Neural crest cell (in vitro differentiated cells): ENCODE data around the gene HEXB. TPM values are rescaled to one million over a fixed set of nuclear protein-coding genes. Genes with fewer than 3 reads are reported as not detected.

ENCODE experiments used
- DNase-seq: peaks from one replicate; pipeline ENCODE4 v3.0.0; 2021; ENCODE audit warnings: low read depth, mixed read lengths, low spot score
- H3K27ac Mint-ChIP-seq: one replicate; pipeline ENCODE4 v1.8.0; 2021; ENCODE audit warnings: mild to moderate bottlenecking, mixed read lengths; ENCODE audit not compliant: unreplicated experiment
- H3K27me3 Mint-ChIP-seq: 2 replicates; pipeline ENCODE4 v1.8.0; 2021; ENCODE audit warnings: low read depth, mild to moderate bottlenecking, mixed read lengths
- H3K36me3 Mint-ChIP-seq: 2 replicates; pipeline ENCODE4 v1.8.0; 2021; ENCODE audit warnings: low read depth, mild to moderate bottlenecking, mixed read lengths
- H3K4me1 Mint-ChIP-seq: 2 replicates; pipeline ENCODE4 v1.8.0; 2021; ENCODE audit warnings: mixed read lengths
- H3K4me3 Mint-ChIP-seq: one replicate; pipeline ENCODE4 v1.8.0; 2021; ENCODE audit warnings: mild to moderate bottlenecking, mixed read lengths
- H3K9me3 Mint-ChIP-seq: 2 replicates; pipeline ENCODE4 v1.8.0; 2021; ENCODE audit warnings: mixed read lengths
- CTCF ChIP-seq: fragments of 200-600 bp; sonication (generic); conservative IDR thresholded peaks from 2 replicates; pipeline ENCODE4 v1.5.0; 2021; ENCODE audit warnings: antibody characterized with exemption, mild to moderate bottlenecking
- total RNA-seq: library from RNA; stranded (reverse); gene quantifications from 2 replicates; pipeline ENCODE4 v1.2.1, GENCODE V29; 2021

Gene HEXB
- total RNA-seq, 1 donor from 2014 or later, result 54.3 TPM

- Mint-ChIP-seq H3K36me3 (no peaks in the 10 kb centered on the region), H3K4me1 (peaks cover 8% of the 10 kb centered on the region), H3K27me3 (no peaks in the 10 kb centered on the region), H3K27ac (no peak overlapping the region), H3K9me3 (no peaks in the 10 kb centered on the region), H3K4me3 (no peak overlapping the region)
- no peak for DNase-seq
- TF ChIP-seq CTCF, result no peak
Measured at GRCh38 chr5:74679966-74680365, 5.1 kb upstream of the HEXB start.

- Mint-ChIP-seq H3K36me3 (no peaks in the 10 kb centered on the region), H3K27ac (no peak overlapping the region), H3K27me3 (no peaks in the 10 kb centered on the region), H3K4me1 (peaks cover 25% of the 10 kb centered on the region), H3K4me3 (peak overlapping the region; percentile 70), H3K9me3 (no peaks in the 10 kb centered on the region)
- DNase-seq, result no peak
- TF ChIP-seq CTCF, result no peak
Measured at GRCh38 chr5:74685979-74686631, 1.1 kb downstream of the HEXB start.

- H3K36me3 Mint-ChIP-seq, result no peaks in the 10 kb centered on the region
- H3K4me1 Mint-ChIP-seq, result peaks cover 25% of the 10 kb centered on the region
- TF ChIP-seq CTCF, result no peak
- DNase-seq, result no peak
- no peaks in the 10 kb centered on the region for H3K9me3 Mint-ChIP-seq
- peak overlapping the region; percentile 70 for H3K4me3 Mint-ChIP-seq
- no peak overlapping the region for H3K27ac Mint-ChIP-seq
- H3K27me3 Mint-ChIP-seq, result no peaks in the 10 kb centered on the region
Measured at GRCh38 chr5:74686962-74687751, 2.1 kb downstream of the HEXB start.

- TF ChIP-seq CTCF, result no peak
- peak overlapping the region; percentile 70 for H3K27ac Mint-ChIP-seq
- peaks cover 13% of the 10 kb centered on the region for H3K36me3 Mint-ChIP-seq
Measured at GRCh38 chr5:74693191-74693590, 8.2 kb downstream of the HEXB start.

GRCh38 chr5:74717596-74717995 lies 32.6 kb downstream of the HEXB start:
- no peak for TF ChIP-seq CTCF
- Mint-ChIP-seq H3K9me3 (no peaks in the 10 kb centered on the region), H3K27ac (no peak overlapping the region), H3K27me3 (no peaks in the 10 kb centered on the region), H3K36me3 (peaks cover 8% of the 10 kb centered on the region), H3K4me3 (no peak overlapping the region), H3K4me1 (no peaks in the 10 kb centered on the region)
- DNase-seq, result no peak

More at GRCh38 chr5:74693191-74693590, 8.2 kb downstream of the HEXB start:
- DNase-seq, result no peak
- Mint-ChIP-seq H3K4me1 (peaks cover 4% of the 10 kb centered on the region), H3K27me3 (no peaks in the 10 kb centered on the region), H3K4me3 (no peak overlapping the region), H3K9me3 (no peaks in the 10 kb centered on the region)
